Rectal smooth muscle tissue (tissue), 1 donor: ENCODE results near the gene UNC119B.

Experiments
- H3K27ac ChIP-seq: one replicate; pipeline ENCODE4 v1.7.0; 2013; ENCODE audit warnings: low read depth, low read length, inconsistent platforms
- H3K27me3 ChIP-seq: one replicate; pipeline ENCODE4 v1.7.0; 2013; ENCODE audit warnings: low read length; ENCODE audit not compliant: control insufficient read depth, insufficient read depth
- H3K36me3 ChIP-seq: one replicate; pipeline ENCODE4 v1.7.0; 2013; ENCODE audit warnings: low read length; ENCODE audit not compliant: control insufficient read depth, insufficient read depth
- H3K4me1 ChIP-seq: one replicate; pipeline ENCODE4 v1.7.0; 2013; ENCODE audit warnings: low read length; ENCODE audit not compliant: control insufficient read depth, insufficient read depth
- H3K4me3 ChIP-seq: one replicate; pipeline ENCODE4 v1.7.0; 2013; ENCODE audit warnings: low read length
- H3K9ac ChIP-seq: one replicate; pipeline ENCODE4 v1.7.0; 2013; ENCODE audit warnings: low read length

The UNC119B gene

DNA sequence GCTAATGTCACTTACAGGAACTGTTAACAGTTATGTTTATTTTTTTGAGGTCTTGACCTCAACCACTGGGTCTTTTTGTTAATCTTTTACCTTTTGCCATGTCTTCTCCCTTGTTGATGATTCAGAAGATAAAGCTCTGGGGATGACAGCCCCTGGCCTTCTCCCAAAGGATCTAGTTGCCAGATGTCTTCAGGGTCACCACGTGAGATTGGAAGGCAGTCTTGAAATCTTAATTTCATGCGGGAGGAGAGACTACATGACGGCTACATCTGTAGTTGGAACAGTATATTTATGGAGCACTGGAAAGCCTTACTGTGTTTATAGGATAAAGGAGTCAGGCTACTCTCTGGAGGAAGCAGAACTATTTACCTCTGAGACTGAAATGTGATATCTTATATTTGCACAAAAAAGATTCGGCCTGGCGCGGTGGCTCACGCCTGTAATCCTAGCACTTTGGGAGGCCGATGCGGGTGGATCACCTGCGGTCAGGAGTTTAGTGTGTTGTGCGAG, 17.7 kb upstream of the UNC119B start:
- Histone ChIP-seq H3K27ac (no peak overlapping the region), H3K4me1 (peaks cover 16% of the 10 kb centered on the region), H3K27me3 (no peaks in the 10 kb centered on the region), H3K9ac (no peak overlapping the region), H3K4me3 (no peak overlapping the region), H3K36me3 (peaks cover 22% of the 10 kb centered on the region)

DNA sequence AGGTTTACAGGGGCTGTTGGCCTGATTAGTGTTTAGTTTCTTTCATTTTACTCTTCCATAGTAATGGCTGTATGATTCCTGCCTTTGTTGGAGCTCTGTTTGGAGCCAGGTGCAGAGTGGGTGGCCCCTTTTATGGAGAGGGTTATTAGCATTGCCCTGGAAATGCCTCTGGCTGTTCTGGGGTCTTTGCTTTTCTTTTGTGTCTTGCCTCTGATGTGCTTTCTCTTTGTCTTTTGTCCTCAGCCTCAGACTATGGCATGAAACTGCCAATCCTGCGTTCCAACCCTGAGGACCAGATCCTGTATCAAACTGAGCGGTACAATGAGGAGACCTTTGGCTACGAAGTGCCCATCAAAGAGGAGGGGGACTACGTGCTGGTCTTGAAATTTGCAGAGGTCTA, 16.4 kb upstream of the UNC119B start:
- Histone ChIP-seq H3K27me3 (no peaks in the 10 kb centered on the region), H3K27ac (no peak overlapping the region), H3K36me3 (peaks cover 25% of the 10 kb centered on the region), H3K4me3 (no peak overlapping the region), H3K4me1 (peaks cover 7% of the 10 kb centered on the region), H3K9ac (no peak overlapping the region)

DNA sequence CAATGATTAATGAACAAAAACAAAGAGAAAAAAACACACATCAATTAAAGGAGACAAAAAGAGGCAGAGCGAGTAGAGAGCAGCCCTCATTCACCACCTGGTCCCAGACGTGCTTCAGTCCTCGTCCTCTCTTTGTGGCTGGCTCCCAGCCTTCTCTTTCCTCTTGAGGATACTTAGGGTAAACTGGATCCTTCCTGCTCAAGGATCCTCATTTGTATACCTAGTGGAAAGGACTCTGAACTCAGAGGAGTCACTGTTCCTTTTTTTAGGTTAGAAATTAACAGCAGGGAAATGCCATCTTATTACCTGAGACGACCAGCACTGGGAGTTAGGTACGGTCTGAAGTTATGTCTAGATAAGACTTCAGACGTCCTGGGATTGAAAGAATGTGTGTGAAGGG, 13.6 kb upstream of the UNC119B start:
- Histone ChIP-seq H3K27ac (no peak overlapping the region), H3K27me3 (no peaks in the 10 kb centered on the region), H3K4me1 (no peaks in the 10 kb centered on the region), H3K4me3 (no peak overlapping the region), H3K9ac (no peak overlapping the region), H3K36me3 (peaks cover 36% of the 10 kb centered on the region)

DNA sequence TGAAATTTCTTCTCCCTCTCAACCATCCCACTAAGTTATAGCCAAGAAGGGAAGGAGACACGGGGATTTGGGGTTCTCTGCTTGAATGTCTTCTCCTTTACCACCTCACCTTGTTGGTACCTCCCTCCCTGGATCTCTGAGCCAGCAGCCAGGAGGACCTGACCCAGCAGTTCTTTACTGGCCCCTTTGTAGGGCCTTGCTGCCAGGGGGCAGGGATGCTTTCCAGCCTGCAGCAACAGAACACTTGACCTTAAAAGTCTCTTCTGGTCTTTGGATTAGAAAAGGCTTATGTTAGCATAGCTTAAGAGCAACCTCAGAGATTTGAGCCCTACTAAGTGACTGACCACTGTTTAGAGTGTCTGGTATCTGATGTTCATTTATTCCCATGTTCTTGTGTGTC, 12.9 kb upstream of the UNC119B start:
- Histone ChIP-seq H3K27ac (no peak overlapping the region), H3K4me3 (no peak overlapping the region), H3K9ac (no peak overlapping the region), H3K27me3 (no peaks in the 10 kb centered on the region), H3K36me3 (peaks cover 36% of the 10 kb centered on the region), H3K4me1 (no peaks in the 10 kb centered on the region)

DNA sequence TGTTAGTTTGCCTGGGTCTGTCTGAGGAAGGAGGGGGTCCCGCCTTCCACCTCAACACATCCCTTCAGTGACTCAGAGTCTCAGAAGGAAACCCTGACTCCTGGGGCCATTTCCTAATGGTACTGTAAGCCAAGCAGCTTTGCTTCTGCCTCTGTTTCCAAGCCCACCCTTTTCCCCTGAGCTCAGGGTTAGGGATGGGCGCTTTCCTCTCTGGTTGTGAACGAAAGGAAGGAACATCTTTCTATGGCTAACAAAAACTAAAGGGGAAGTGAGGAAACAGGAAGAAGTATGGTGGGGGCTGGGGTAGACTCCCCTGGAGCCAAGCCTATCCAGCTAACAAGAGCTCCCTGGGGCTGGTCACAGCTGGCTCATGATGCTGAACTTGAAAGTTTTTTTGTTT, 11.6 kb upstream of the UNC119B start:
- no peak overlapping the region for H3K4me3 ChIP-seq
- H3K4me1 ChIP-seq: no peaks in the 10 kb centered on the region
- H3K27ac ChIP-seq: no peak overlapping the region
- no peak overlapping the region for H3K9ac ChIP-seq
- peaks cover 37% of the 10 kb centered on the region for H3K36me3 ChIP-seq
- H3K27me3 ChIP-seq: no peaks in the 10 kb centered on the region

DNA sequence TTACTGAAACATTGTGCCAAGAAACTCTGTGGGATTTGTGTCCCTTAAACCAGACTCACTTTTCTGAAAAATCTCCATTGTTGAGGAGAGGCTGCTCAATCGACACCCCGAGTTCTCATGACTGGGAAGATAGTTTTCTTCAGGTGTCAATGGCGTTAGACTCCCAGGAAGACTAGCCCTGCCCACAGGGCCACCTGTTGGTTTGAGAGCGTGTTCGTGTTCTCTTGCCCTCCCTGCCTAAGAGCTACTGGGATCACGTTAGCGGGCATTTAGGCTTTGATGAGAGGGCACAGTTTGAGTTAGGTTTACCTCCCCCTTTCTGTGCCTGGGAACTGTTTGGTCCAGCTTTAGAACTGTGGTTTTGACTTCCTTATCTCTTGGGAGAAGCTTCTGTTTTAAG, 10.7 kb upstream of the UNC119B start:
- Histone ChIP-seq H3K36me3 (peaks cover 32% of the 10 kb centered on the region), H3K9ac (no peak overlapping the region), H3K4me1 (no peaks in the 10 kb centered on the region), H3K27me3 (no peaks in the 10 kb centered on the region), H3K4me3 (no peak overlapping the region), H3K27ac (no peak overlapping the region)

DNA sequence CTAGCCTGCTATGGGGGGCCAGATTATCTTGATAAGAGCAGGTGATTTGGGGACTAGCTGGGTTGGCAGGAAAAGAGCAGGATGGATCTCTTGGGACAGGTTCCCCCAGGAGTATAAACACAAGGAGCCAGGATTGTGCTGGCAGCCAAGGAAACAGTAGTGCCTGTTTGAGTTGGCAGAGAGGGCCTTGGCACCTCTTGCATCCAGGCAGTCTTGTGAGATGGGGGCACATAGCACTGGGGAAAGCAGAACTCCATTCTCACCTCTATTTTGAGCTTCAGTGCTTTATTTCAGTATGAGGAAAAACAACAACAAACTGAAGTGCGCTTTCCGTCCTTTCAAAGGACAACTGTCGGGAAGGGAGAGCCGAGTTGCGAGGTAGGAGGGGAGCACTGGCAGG, 9.4 kb upstream of the UNC119B start:
- Histone ChIP-seq H3K27me3 (no peaks in the 10 kb centered on the region), H3K9ac (no peak overlapping the region), H3K27ac (no peak overlapping the region), H3K36me3 (peaks cover 23% of the 10 kb centered on the region), H3K4me3 (no peak overlapping the region), H3K4me1 (no peaks in the 10 kb centered on the region)

DNA sequence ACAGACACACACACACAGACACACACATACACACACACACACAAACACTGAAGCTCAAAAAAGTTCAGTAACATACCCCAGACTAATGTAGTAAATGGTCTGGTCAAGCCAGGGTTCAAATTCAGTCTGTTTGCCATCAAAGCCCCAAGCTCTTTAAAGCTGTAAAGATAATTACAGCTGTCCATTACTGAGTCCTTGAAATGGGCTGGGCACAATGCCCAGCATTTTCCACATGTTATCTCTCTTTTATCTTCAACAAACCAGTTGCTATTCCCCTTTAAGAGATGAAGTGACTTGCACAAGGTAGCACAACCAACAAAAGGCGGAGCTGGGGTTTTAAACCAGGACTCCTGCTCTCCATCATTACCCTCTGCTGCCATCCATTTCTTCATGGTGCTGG, 7.6 kb upstream of the UNC119B start:
- H3K4me3 ChIP-seq: no peak overlapping the region
- no peak overlapping the region for H3K27ac ChIP-seq
- H3K4me1 ChIP-seq: no peaks in the 10 kb centered on the region
- peaks cover 17% of the 10 kb centered on the region for H3K36me3 ChIP-seq
- H3K27me3 ChIP-seq: no peaks in the 10 kb centered on the region
- no peak overlapping the region for H3K9ac ChIP-seq

DNA sequence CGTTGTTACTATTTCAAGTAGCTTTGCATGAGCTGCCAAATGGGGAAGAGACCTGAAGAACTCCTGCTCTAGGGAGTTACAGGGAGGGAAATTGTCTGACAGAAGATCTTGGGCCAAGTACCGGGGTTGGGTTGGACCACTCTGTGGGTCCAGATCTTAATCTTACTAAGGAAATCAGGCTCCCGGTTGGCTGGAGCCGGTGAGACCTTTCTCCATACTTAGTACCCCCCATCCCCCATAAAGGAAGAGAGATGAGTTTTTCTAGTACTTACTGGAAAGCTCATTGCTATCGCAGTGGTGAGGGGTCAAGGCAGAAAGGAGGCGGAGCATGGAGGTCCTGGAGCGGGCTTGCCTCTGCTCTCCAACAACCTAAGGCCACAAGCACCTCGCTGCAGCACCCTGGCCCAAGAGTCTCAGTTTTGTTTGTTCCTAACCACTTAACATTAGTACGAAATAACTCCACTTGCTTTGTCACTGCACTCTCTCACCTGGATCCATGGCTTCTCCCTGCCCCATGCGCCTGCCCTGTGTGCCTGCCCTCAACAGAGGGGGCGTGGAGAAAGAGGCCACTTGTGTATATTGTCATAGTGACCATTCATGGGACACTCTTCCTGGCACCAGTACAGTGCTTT, 6.8 kb upstream of the UNC119B start:
- Histone ChIP-seq H3K9ac (no peak overlapping the region), H3K4me3 (no peak overlapping the region), H3K36me3 (peaks cover 14% of the 10 kb centered on the region), H3K4me1 (no peaks in the 10 kb centered on the region), H3K27ac (no peak overlapping the region), H3K27me3 (no peaks in the 10 kb centered on the region)

DNA sequence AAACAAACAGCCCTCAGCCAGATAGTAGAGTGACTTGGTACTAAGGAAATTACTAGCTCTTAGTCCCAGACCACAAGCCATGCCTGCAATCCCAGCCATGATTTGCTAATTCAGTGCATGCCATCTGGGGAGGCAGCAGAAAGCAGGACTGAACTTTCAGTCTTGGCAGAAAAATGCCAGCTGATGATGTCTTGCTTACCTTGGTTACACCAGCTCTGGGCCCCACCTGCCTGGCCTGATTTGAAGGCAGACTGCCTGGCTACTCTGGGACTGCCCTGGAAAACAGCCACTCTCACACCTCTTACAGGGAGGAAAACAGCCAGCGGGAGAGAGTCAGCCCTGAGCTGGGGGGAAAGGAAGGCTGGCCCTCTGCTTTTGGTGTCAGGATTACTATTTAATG, 4.6 kb upstream of the UNC119B start:
- H3K27me3 ChIP-seq: no peaks in the 10 kb centered on the region
- H3K9ac ChIP-seq: no peak overlapping the region
- H3K36me3 ChIP-seq: peaks cover 6% of the 10 kb centered on the region
- H3K4me3 ChIP-seq: no peak overlapping the region
- H3K4me1 ChIP-seq: no peaks in the 10 kb centered on the region
- no peak overlapping the region for H3K27ac ChIP-seq

DNA sequence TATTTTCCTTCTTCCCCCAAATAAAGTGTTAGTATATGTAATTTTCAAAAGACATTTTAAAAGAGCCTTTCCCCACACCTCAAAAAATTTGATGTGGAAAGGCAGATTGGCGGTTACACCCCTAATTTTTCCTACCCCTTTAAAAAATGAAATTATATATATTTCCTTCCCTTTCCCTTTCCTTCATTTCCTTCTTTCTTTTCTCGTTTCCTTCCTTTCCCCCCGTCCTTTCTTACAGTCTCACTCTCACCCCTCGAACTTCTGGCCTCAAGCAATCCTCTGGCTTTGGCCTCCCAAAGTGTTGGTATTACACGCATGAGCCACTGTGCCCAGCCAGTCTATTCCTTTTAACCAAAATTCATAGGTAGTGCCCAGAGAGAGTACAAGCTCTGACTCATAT, 4.2 kb upstream of the UNC119B start:
- Histone ChIP-seq H3K9ac (no peak overlapping the region), H3K27ac (no peak overlapping the region), H3K36me3 (peaks cover 2% of the 10 kb centered on the region), H3K4me1 (no peaks in the 10 kb centered on the region), H3K27me3 (no peaks in the 10 kb centered on the region), H3K4me3 (no peak overlapping the region)

DNA sequence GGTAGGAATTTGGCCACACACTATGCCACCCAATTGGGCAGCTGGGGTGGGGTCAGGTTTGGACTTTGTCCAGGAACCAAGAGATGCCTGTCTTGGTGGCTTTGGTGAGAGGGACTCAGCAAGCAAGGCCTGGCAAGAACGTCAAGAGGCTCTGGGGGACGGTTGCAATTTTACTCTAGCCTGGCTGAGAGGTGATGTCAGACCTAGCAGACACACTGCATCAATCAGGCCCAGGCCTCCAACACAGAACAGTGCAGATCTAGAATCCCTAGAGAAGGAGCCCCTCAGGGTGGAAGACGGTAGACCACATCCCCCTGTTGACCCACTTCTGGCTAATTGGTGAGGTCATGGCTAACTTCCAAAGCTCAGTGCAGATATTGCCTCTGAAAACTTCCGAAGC, 1.6 kb upstream of the UNC119B start:
- no peaks in the 10 kb centered on the region for H3K27me3 ChIP-seq
- H3K4me1 ChIP-seq: peaks cover 5% of the 10 kb centered on the region
- no peak overlapping the region for H3K4me3 ChIP-seq
- no peak overlapping the region for H3K9ac ChIP-seq
- peaks cover 1% of the 10 kb centered on the region for H3K36me3 ChIP-seq
- no peak overlapping the region for H3K27ac ChIP-seq

DNA sequence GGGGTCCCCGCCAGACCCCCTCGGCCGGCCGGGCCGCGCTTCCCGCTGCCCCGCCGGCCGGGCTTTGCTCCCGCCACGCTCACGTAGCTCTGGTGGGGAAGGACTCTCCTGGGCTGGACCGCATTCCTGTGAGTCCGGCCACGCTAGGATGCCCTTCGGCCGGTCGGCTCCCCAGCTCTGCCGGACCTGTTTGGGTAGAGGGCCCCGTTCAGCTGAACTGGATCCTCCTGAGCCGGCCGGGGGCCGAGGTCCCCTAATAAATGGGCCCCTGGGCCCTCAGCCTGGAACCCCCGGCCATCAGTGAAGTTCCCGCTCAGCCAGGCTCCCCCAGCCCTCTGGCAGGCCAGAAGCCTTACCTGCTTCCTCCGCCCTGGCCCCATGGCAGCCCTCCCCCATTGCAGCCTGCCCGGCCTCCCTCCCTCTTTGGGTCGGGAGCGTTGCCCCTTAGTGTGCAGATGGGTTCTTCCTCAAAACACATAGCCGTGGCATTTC, 593 bp downstream of the UNC119B start:
- Histone ChIP-seq H3K4me1 (peaks cover 8% of the 10 kb centered on the region), H3K36me3 (peaks cover 6% of the 10 kb centered on the region), H3K9ac (no peak overlapping the region), H3K4me3 (peak overlapping the region; percentile 76), H3K27me3 (no peaks in the 10 kb centered on the region), H3K27ac (peak overlapping the region; percentile 58)
